Mucosa of gallbladder (tissue), 1 donor: ENCODE measurements around the gene LSM5. TPM values are rescaled to one million over a fixed set of nuclear protein-coding genes. Genes with fewer than 3 reads are reported as not detected.

Source experiments
- DNase-seq: peaks from one replicate; pipeline ENCODE4 v3.0.0-alpha.2; 2020; ENCODE audit warnings: low spot score
- total RNA-seq: library from RNA; stranded (reverse); gene quantifications from one replicate; pipeline ENCODE4 v1.2.1, GENCODE V29; 2021
- donor health status: DM: no; HTN: no; CAD: no.

Gene LSM5
- total RNA-seq = 28.0 TPM

DNA sequence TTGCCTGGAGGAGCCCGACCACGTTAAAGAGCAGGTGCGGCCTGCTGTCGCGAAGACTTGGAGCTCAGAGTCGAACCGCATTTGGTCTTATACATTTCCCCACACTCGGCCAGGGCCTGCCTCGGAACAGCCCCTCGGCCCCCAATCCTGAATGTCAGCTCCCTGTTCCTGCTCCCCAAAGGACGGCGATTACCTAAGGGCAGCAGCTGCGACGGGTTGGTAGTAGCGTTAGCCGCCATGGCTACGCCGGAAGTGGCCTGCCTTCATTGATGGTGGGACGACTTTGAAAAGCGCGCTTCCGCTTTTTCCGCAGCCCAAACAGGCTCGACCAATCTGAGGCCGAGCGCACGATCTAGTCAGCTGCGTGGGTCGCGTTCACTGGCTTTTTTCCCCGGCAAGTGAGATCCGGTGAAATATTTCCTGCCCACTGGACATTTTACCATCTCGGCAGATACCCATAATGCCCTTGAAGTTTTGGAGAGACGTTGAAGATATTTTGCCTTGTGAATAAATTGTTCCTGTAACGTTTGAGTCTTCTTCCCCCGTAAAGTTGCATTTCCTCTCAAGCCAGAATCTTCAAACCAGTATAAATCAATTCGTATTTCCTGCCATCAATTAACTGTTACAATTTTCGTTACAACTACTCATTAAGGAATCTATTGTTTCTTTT, at the start of gene LSM5:
Gene LSM5 (minus strand): TSS at position 254 of the 670 bp plus-strand sequence. CDS start 15 bp downstream, at position 239.
- DNase-seq = peak; percentile 94

DNA sequence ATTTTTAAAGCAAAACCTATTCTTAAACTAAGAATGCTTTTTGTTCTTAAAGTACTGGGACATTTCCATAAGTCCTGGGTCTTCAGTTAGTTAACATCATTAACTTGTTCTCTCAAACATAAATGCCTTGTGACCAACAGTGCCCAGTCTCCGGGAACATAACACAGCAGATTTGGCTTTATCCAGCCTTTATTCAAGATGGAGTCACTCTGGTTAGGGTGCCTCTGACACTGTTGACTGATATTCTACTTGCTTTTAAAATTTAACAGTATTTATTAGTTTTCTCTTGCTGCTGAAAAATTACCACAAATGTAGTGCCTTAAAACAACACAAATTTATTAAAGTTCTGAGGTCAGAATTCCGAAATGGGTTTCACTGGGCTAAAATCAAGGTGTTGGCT, 49.2 kb upstream of the LSM5 start:
- DNase-seq = no peak

DNA sequence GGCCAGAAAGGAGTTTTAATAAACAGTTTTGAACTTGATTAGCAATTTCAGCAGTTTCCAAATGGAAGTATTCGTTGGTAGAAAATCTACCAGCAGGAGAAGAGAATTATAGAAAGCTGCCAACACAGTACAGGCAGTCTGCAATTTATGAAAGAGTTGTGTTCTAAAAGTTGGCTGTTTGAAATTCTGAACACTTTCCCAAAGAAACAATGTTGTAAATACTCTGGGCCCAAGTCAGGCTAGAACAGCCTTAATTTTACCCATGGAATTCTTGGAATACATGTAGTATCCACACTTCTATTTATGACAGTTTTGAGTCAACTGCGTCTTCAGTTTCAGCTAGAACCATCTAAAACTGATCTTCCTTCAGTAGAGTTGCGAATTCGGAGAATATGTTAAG, 47.6 kb upstream of the LSM5 start:
- DNase-seq = no peak

DNA sequence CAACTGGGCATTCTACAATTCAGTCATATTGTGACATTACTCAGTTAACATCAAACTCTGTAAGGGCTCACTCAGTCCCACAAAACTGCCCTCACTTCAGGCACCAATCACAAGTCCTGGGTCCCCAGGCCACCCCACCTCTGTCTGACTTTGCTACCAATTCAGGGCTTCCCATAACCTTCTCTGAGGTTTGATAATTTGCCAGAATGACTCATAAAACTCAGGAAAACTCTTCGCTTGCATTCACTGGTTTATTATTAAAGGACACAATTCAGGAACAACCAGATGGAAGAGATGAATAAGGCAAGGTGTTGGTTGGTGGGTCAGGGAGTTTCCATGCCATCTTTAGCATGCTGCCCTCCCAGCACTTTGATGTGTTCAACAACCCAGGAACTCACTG, 46.4 kb upstream of the LSM5 start:
- no peak for DNase-seq

DNA sequence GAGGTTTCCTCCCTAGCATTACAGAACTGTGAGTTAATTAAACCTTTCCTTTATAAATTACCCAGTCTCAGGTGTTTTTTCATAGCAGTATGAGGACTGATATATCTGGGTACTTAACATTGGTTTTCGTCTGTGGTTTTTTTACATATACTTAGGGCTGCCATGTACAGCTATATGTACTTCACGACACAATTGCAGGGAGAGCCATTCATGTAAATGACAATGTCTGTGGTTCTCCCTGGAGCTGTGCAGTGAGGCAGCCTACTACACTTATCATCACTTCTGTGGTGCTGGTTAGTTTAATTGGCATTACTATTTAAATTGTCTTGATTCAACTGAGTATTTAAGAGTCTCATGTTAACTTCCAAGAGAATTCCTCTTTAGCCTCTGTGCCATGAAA, 45.8 kb upstream of the LSM5 start:
- DNase-seq = no peak

DNA sequence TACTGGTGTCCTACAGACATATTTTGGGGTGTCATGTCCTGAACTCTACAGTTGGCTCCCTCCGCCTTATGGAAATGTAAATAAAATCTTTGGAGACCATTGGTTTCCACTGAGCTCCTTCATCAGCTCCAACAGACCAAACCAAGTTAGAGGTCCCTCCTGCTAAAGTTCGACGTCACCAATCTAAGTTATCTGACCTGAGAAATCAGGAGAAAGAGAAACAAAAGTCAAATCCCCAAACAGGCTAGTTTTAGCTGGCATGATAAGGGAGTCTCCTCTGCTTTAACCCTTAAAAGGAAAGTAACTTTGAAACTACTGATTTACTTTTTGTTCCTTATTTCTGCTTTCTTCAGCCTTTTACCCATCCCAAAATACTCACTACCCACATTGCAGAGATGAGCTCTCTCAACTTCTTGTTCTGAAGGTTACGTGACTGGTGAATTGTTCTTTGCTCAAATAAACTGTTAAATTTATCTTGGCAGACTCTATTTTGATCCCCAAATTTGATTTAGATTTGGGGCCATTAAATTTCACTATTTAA, 45.1 kb upstream of the LSM5 start:
- DNase-seq = no peak

DNA sequence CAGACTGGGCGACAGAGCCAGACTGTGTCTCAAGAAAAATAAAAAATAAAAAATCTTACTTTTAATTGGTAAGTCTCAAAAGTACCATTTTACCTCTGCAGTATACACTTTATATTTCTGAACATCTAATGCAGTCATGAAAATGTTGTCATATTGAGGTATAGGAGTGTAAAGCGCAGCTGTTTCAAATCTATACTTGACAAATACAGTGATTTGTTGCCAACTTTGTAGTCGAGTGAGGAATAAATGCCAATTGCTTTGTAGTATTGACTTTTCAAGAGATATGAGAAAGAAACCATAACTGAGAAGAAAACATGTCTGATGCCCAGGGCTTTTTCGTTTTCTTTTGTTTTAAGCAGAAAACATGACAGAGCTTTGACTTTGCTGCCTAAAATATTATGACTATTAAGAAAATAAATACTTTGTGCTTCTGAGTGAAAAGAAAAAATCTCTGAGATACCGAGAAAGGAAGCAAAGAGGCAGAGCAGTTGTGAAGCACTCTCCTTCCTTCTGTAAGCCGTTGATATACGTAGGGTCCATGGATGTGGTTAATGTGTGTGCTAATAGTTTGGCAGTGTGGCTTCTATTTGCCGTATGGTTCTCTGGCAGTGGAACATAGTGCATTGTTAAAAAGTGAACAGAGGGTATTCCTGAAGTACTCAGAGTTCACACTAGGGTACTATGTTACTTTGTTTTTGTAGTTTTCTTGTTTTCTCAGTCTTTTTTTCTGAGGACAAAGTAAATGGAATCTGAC, 43.3 kb upstream of the LSM5 start:
- DNase-seq = no peak

DNA sequence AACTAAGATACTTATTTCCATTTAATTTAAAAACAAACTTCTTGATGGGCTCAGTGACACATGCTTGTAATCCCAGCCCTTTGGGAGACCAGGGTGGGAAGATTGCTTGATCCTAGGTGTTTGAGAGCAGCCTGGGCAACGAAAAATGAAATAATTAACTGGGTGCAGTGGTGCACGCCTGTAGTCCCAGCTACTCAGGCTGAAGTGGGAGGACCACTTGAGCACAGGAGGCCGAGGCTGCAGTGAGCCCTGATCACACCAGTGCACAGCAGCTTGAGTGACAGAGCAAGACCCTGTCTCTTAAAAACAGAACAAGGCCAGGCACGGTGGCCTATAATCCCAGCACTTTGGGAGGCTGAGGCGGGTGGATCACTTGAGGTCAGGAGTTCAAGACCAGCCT, 42.5 kb upstream of the LSM5 start:
- no peak for DNase-seq

DNA sequence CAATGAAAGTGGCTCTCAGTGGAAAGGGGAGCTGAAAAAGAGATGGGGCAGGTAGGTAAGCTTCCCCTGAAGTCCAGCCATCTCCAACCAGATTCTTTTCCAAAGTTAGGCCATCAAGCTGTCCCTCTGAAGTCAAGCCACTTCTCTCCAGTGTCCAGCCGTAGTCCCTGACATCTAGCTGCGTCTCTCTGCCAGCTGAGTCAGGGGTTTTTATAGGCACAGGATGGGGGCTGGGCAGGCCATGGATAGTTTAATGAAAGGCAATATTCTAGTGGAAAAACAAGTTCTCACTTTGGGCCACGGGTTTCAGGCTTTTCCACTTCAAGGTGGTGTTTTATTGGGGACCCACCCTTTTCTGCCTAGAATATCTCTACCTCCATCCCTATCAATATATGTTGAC, 41.9 kb upstream of the LSM5 start:
- DNase-seq = no peak

DNA sequence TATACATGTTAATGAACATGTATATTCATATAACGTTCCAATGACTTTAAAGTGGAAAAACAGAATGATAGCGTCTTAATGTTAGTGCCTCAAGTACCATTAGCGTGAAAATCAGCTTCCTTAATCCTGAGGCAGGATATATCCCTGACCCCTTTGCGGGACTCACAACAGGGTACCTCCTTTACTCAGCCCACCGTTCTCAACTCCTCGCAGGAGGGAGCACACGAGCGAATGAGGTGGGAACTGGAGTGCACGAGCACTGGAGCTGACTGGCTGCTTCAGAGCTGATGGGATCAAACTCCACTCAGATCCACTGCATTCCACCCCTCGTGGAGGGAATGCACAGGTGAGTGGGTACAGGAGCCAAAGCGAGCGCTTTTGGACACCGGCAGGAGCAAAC, 41.2 kb upstream of the LSM5 start:
- no peak for DNase-seq

DNA sequence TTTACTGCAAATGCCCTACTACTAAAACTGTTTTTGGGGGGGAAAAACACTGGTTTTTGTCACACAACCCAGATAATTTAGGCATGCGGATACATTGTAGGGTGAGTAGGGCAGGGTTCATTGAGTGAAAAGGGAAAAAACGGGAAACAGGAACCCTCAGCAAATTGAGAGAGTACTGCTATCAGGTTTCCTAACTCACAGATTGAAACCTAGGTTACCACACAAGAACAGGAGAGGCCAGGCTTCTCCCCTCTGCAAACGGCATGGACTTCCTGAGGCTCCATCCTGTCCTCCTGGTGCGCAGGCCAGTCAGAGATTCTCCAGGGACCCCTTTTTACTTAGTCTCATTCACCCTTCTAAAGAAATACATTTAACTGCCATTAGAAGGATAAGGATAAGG, 35.7 kb upstream of the LSM5 start:
- no peak for DNase-seq

DNA sequence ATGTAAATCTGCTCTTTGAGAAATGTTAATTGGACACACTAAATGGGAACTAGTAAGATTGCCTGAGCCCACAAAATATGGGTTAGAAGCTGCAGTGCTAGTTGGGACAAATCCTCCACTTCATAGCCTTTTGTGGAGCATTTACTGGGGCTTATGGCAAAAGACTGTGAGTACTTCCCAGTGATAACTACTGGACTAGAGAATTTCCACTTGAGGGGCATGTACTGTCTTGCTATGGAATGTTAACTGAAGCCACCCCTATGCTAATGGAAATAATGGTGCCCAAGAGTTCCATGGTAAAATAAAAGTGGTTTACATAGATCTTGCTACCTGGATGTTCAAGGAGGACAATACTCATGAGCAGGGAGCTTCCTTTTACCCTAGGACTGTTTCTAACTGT, 34.5 kb upstream of the LSM5 start:
- DNase-seq = no peak

DNA sequence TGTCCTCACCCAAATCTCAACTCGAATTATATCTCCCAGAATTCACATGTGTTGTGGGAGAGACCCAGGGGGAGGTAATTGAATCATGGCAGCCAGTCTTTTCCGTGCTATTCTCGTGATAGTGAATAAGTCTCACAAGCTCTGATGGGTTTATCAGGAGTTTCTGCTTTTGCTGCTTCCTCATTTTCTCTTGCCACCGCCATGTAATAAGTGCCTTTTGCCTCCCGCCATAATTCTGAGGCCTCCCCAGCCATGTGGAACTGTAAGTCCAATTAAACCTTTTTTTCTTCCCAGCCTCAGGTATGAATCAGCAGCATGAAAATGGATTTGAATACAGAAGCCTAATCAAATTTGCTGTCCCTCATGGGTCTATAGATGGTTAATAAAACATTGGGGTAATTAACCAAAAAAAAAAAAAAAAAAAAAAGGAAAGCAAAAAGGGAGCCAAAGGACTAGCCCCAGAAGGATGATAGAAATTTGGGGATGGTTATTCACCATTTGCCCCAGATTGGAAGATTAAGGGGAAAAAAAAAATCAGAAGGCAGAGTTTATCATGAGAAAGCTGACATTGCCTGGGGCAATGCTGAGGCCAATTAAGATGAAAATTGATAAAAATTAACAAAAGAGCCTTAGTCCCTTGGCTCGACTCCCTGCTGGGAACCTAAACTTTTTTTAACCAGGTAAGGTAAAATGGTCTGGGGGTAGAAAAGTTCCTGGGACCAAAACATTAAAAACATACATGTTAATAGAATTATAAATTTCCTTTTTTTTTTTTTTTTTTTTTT, 32.8 kb upstream of the LSM5 start:
- DNase-seq = no peak

DNA sequence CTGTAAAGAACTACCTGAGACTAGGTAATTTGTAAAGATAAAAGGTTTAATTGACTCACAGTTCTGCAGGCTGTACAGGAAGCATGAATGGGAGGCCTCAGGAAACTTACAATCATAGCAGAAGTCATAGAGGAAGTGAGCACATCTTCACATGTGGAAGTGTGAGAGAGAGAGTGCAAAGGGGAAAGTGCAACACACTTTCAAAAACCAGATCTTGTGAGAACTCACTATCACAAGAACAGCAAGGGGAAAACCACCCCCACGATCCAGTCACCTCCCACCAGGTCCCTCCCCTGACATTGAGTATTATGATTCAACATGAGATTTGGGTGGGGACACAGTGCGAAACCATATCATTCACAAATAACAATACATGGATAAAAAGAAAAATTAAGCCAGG, 29.6 kb upstream of the LSM5 start:
- no peak for DNase-seq

DNA sequence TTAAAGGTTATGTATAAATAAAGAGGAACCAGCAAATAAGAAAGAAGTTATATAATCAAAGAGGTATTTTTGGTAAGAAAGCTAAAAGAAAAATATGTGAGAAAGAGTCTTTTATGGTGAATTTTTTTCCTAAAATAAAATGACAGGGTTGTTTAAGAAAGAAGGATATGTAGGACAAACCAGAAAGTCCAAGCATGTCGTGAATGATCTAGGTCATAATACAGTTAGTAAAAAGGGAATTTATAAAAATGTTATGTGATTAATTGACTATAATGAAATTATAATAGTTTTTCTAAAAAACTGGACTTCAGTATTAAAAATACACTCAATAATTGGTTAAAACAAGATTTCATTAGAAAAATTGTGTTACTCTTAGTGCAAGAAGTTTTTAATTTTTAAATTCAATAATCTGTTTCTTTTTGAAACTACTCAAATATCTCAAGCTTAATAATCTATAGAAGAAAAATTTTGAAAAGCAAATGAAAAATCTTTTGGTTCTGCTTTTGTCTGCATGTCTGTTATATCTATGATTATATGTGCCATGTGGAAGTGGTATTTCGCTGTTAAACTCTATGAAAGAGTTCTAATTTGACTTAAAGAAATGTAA, 28.5 kb upstream of the LSM5 start:
- DNase-seq = no peak

DNA sequence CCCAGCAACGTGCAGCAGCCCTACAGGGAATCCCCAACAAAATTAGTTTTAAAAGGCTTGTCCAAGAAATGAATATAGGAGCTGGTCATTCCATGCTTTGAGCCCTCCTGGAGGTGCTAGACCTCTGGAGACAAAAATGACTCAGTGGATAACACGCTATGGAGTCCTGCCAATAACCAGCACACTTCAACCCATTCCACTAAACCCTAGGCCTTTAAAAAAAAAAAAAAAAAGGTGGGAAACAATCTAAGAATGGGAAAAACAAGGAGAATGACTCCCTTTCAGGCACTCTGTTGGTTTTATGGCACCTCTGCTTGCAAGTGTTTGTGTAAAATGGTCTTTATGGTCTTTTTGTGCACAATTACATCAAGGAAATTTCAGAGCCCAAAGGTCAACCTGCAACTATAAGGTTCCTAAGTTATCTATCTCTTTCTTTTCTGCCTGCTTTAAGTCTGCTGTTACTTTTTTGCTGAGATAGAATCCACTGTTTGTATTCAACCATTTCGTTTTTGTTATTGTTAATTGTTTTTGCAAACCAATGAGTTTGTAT, 26.4 kb upstream of the LSM5 start:
- no peak for DNase-seq

DNA sequence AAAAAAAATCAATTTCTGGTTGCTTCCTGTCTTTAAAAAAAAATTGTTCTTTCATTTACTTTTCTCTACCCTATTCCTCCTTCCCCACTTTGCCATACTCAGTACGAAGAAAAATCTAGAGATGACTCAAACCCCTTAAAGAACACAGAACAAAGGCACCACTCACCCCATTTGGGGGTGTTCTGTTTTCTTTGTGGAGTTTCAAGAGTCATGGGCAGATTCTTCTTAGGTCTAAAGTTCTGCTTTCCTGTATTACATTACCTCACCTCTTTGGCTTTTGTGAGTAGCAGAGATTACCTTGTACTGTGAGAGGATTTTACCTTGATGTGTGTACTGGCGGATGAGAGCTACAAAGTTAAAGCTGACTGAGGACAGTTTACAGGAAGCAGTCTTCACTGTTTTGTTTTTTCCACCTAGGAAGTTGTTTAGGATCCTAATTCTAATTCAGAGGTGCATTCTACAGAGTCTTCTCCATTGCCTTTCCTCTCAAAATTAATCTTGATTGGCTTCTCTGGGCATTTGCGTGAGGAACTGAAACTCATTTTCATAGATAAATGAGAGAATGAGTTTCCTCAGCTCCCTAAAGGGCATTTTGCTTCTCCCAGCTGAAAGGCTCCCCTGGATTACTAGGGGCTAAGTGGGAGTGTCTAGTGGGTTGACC, 25.8 kb upstream of the LSM5 start:
- no peak for DNase-seq

DNA sequence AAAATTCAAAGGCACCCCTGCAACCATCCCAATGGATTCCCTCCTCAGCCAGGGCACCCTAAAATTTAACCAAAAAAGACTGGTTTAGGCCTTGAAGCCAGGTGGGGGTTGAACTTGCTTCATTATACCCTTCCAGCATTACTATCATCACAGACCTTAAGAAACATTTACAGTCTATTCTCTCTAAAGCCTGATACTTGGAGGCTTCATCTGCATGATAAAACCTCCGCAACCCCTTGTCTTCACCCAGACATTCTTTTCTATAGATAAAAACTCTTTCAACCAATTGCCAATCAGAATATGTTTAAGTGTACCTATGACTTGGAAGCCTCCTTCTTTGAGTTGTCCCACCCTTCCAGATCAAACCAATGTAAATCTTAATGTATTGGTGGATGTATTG, 23.0 kb upstream of the LSM5 start:
- no peak for DNase-seq

DNA sequence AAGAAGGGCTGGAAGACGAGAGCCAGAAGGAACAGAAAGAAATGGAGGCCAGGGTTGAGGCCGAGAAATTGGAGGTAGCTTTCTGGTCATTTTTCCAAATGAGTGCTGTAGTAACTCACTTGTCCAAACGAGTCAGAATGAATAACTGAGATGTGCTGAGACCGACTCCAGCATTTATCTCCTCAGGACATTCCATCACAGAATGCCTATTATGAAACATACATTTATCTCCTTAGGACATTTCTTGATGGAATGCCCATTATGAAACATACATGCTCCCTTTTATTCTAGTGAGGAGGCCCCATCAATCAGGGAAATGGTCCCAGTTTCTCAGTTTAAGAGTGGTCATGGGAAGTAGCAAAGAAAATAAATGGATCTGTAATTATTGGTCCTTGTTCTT, 21.6 kb upstream of the LSM5 start:
- no peak for DNase-seq

DNA sequence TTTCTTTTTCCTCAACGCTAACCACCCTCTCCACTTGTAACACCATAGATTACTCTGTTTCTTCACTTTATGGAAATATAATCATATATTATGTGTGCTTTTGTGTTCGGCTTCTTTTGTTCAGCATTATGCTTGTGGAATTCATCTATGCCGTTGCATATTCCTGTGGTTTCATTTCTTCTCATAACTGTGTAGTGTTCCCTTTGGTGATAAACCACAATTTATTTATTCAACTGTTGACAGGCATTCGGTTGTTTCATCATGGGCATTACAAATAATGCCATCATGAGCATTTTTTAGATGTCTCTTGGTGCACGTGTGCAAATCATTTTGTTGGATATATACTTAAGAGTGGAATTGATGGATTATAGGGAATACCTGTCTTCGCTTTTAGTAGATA, 17.2 kb upstream of the LSM5 start:
- no peak for DNase-seq
